Uterus (tissue), 2 donors: Measurements from ENCODE around the gene AK4.

ENCODE experiments used
- CTCF ChIP-seq, 4 experiments: fragments of 200-600 bp in 2 of 4; fragments of 450-650 bp in 2 of 4; sonication (generic) in 2 of 4; IDR thresholded peaks; one replicate each; pipeline ENCODE4 v1.5.1; 2016 to 2019; ENCODE audit warnings: antibody characterized with exemption in 4 of 4, mild to moderate bottlenecking in 2 of 4, moderate library complexity in 1 of 4
- POLR2A ChIP-seq, 2 donors: fragments of 450-650 bp; IDR thresholded peaks; one replicate each; pipeline ENCODE4 v1.6.1; 2016; ENCODE audit warnings: antibody characterized with exemption in 2 of 2, mild to moderate bottlenecking in 1 of 2, moderate library complexity in 1 of 2

- TF ChIP-seq CTCF (IDR thresholded peaks at IDR 0.05) (no peak), POLR2A (IDR thresholded peaks at IDR 0.05) (no peak)
Measured at GRCh38 chr1:65264197-65264929, 116.4 kb downstream of the AK4 start.
